ENCODE results near the gene GHDC.

GRCh38 chr17:42177684-42178083 lies 16.6 kb downstream of the GHDC start:
- no peak for TF ChIP-seq MYC (IDR thresholded peaks at IDR 0.05; ENCODE audit: low read depth, low read length)
- TF ChIP-seq FOS (IDR thresholded peaks at IDR 0.05; ENCODE audit: borderline replicate concordance, insufficient read depth, low read length), result no peak
- TF ChIP-seq CTCF (IDR thresholded peaks at IDR 0.05; ENCODE audit: extremely low read depth in 1 of 2, insufficient read depth in 1 of 2, low read depth in 1 of 2, low read length in 2 of 2), result no peak
- no peak for TF ChIP-seq EZH2 (IDR thresholded peaks at IDR 0.05; ENCODE audit: borderline replicate concordance, low read depth, low read length, severe bottlenecking)
- TF ChIP-seq POLR2A (IDR thresholded peaks at IDR 0.05; ENCODE audit: low read depth, low read length), result no peak
- no peak for TF ChIP-seq POLR2AphosphoS5 (IDR thresholded peaks at IDR 0.05; ENCODE audit: insufficient read depth, low read depth, low read length)

Measured in endothelial cell of umbilical vein (primary cell).